DMS79 treated with DMSO at 0.1 percent for 48 hours (cell line): ENCODE data around the gene GATA1.

Experiments
- DNase-seq: peaks from one replicate; lab custom pipeline; 2025; lab: John Stamatoyannopoulos, UW

GATA1 gene

GRCh38 chrX:48785540-48786214 lies 713 bp upstream of the GATA1 start:
- no peak for DNase-seq

GRCh38 chrX:48786825-48787504 lies 575 bp downstream of the GATA1 start:
- no peak for DNase-seq

GRCh38 chrX:48787505-48788443 lies 1.4 kb downstream of the GATA1 start:
- DNase-seq: no peak

GRCh38 chrX:48789366-48790220 lies 3.2 kb downstream of the GATA1 start:
- DNase-seq: no peak

GRCh38 chrX:48790477-48790876 lies 4.1 kb downstream of the GATA1 start:
- DNase-seq: no peak

- DNase-seq: no peak
These were observed 4.9 kb downstream of the GATA1 start for GRCh38 chrX:48791063-48791820.

GRCh38 chrX:48792219-48792618 lies 5.8 kb downstream of the GATA1 start:
- no peak for DNase-seq

GRCh38 chrX:48793935-48794334 lies 7.5 kb downstream of the GATA1 start:
- DNase-seq: no peak

GRCh38 chrX:48794340-48794910 lies 8.0 kb downstream of the GATA1 start:
- DNase-seq: no peak

GRCh38 chrX:48794911-48795515 lies 8.6 kb downstream of the GATA1 start:
- no peak for DNase-seq

GRCh38 chrX:48798318-48798717 lies 11.9 kb downstream of the GATA1 start:
- no peak for DNase-seq

GRCh38 chrX:48800574-48801279 lies 14.3 kb downstream of the GATA1 start:
- no peak for DNase-seq

- peak; percentile 89 for DNase-seq
These were observed 15.1 kb downstream of the GATA1 start, which contains the start of gene HDAC6 for GRCh38 chrX:48801280-48802088. TSS of gene HDAC6 (plus strand) at chrX:48802067. CDS start at chrX:48802693, 626 bp downstream.

- DNase-seq: peak; percentile 63
These were observed 15.9 kb downstream of the GATA1 start for GRCh38 chrX:48802089-48802904.

- no peak for DNase-seq
These were observed 16.5 kb downstream of the GATA1 start for GRCh38 chrX:48802905-48803200.

GRCh38 chrX:48806081-48806480 lies 19.7 kb downstream of the GATA1 start:
- DNase-seq: no peak

- no peak for DNase-seq
These were observed 27.3 kb downstream of the GATA1 start for GRCh38 chrX:48813644-48814043.

- DNase-seq: no peak
These were observed 28.3 kb downstream of the GATA1 start for GRCh38 chrX:48814722-48815121.
